ENCODE data around the gene TMED3.

DNA sequence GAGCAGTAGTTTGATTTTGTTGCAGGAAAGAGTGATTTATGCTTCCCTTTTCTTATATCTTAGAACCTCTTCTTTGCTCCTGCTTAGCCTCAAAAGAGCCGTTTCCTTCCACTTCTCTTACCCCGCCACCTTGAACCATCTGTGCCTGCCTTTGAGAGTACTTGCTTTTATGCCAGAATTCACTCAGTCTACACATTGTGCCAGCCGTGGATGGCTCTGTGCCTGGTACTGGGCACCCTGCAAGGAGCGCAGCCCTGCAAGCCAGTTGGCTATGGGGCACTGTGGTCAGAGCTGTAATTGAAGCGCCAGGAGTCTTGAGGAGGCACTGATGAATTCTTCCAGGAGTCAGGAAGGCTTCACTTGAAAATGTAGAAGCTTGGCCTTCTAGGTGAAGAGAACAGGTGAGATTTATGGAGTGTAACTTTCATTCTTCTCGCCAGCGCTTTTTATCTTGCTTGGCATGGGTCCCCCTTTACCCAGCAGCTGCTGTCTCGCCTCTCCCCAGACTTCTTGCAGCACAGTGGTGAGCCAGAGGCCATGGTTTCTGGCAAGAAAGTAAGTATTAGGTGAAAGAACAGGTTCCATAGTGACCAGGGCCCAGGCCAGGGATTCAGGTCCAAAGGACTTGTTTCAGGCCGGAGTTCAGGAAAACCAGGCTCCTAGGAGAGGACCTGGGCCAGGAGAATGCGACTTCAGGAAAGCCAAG, 4.9 kb downstream of the TMED3 start:
- no peak for TF ChIP-seq CTCF (conservative IDR thresholded peaks at IDR 0.05; ENCODE audit: low read depth, low read length)
- TF ChIP-seq EZH2 (IDR thresholded peaks at IDR 0.05; ENCODE audit: low read length, unreplicated experiment): no peak
- TF ChIP-seq EZH2phosphoT487 (IDR thresholded peaks at IDR 0.05; ENCODE audit: borderline replicate concordance, low read length): no peak
